ENCODE data around the gene TPPP.

DNA sequence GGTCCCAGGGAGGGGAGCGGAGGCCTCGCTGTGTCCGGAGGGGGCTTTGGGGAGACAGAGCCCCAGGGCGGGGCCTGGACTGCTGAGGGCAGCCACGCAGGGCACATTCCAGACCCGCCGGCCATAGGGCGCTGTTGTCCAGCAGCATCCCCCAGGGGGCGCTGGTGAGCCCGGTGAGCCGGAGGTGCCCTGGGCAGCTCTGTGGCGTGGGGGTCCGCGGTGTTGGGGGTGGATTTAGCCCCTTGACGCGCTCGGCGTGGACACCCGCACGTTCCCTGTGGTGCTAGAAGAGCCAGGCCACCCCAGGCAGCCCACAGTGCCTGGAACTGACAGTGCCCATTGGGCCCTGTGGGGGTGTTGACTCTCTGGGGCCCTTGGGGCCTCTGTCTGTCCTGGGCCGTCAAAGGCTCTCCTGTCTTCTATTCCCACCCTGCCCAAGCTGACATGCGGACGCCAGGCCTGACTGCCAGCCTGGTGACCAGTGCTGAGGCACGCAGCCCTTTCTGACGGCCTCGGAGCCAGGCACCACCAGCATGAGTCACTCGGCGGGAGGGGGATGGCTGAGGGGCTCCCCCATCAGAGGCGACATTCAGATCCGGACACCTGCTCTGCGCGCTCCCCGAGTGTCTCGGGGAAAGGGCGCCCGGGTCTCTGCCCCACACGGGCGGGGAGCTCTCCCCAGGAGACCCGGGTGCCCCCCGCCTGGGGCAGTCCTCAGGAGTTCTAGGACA, 23.9 kb downstream of the TPPP start:
- no peak for TF ChIP-seq EP300 (IDR thresholded peaks at IDR 0.05)
- TF ChIP-seq POLR2AphosphoS5 (IDR thresholded peaks at IDR 0.05) = no peak
